ENCODE results near the gene MYOD1.

DNA sequence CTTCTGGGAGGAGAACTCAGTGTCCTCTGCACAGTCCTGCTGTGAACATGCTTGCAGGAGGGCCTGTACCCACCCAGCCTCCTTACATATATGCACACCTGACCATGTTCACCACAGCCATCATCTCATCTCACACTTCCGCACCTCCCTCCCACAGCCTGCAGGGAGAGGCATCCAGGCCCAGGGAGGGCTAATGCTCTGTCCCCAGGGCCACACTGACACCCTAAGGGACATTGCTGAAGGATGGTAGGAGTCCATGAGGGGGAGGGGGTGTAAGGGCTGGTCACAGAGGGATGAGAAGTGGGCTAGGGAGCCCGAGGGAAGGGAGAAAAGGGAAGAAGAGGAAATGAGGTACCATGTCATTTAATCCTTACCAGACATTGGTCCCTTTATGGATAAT lies 10.8 kb downstream of the MYOD1 start:
- no peak for TF ChIP-seq TCF12 (IDR thresholded peaks at IDR 0.05; ENCODE audit: low read depth)
- TF ChIP-seq, protein P1, sequence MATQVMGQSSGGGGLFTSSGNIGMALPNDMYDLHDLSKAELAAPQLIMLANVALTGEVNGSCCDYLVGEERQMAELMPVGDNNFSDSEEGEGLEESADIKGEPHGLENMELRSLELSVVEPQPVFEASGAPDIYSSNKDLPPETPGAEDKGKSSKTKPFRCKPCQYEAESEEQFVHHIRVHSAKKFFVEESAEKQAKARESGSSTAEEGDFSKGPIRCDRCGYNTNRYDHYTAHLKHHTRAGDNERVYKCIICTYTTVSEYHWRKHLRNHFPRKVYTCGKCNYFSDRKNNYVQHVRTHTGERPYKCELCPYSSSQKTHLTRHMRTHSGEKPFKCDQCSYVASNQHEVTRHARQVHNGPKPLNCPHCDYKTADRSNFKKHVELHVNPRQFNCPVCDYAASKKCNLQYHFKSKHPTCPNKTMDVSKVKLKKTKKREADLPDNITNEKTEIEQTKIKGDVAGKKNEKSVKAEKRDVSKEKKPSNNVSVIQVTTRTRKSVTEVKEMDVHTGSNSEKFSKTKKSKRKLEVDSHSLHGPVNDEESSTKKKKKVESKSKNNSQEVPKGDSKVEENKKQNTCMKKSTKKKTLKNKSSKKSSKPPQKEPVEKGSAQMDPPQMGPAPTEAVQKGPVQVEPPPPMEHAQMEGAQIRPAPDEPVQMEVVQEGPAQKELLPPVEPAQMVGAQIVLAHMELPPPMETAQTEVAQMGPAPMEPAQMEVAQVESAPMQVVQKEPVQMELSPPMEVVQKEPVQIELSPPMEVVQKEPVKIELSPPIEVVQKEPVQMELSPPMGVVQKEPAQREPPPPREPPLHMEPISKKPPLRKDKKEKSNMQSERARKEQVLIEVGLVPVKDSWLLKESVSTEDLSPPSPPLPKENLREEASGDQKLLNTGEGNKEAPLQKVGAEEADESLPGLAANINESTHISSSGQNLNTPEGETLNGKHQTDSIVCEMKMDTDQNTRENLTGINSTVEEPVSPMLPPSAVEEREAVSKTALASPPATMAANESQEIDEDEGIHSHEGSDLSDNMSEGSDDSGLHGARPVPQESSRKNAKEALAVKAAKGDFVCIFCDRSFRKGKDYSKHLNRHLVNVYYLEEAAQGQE (IDR thresholded peaks at IDR 0.05; ENCODE audit: low read depth), result no peak
- no peak for TF ChIP-seq RAD21 (IDR thresholded peaks at IDR 0.05; ENCODE audit: low read depth)
- TF ChIP-seq EGR1 (IDR thresholded peaks at IDR 0.05), result no peak
- no peak for TF ChIP-seq YY1 (IDR thresholded peaks at IDR 0.05; ENCODE audit: low read depth)

Measured in Ishikawa (cell line).